Cardiac muscle cell (in vitro differentiated cells and primary cell): ENCODE measurements around the gene CBY2. TPM values are rescaled to one million over a fixed set of nuclear protein-coding genes. Genes with fewer than 3 reads are reported as not detected.

ENCODE experiments used
- DNase-seq, 2 donors: peaks; one replicate each; pipeline versions ENCODE4 v3.0.0 to v3.0.0-alpha.2; 2010 to 2017; ENCODE audit warnings: low read depth in 1 of 2, low spot score in 1 of 2
- H3K27ac ChIP-seq: fragments of 200-600 bp; sonication (generic); 2 replicates; pipeline ENCODE4 v1.5.1; 2016
- H3K27me3 ChIP-seq: fragments of 200-600 bp; sonication (generic); 2 replicates; pipeline ENCODE4 v1.6.0; 2016; ENCODE audit warnings: control low read depth
- H3K36me3 ChIP-seq: fragments of 200-600 bp; sonication (generic); 2 replicates; pipeline ENCODE4 v1.5.1; 2016; ENCODE audit warnings: control low read depth
- H3K4me1 ChIP-seq: fragments of 200-600 bp; sonication (generic); 2 replicates; pipeline ENCODE4 v1.8.1; 2017; ENCODE audit warnings: low read depth, mild to moderate bottlenecking, mixed run types
- H3K4me3 ChIP-seq: fragments of 200-600 bp; sonication (generic); 2 replicates; pipeline ENCODE4 v1.5.1; 2016; ENCODE audit warnings: mild to moderate bottlenecking
- H3K9me3 ChIP-seq: fragments of 200-600 bp; sonication (generic); 2 replicates; pipeline ENCODE4 v1.5.1; 2017; ENCODE audit warnings: low read depth, mild to moderate bottlenecking, control low read depth
- polyA plus RNA-seq: library from polyadenylated mRNA; unstranded; fragments of >200 nt; fragmentation: Nextera tagmentation; extraction: Ambion mirVana; gene quantifications from 2 replicates; pipeline ENCODE4 v1.2.1, GENCODE V29; 2016
- total RNA-seq: library from RNA; depleted of rRNA; stranded (reverse); fragments of >200 nt; gene quantifications from 2 replicates; pipeline ENCODE4 v1.2.3, GENCODE V29; 2016
- TF ChIP-seq, protein P1 (sequence below): IDR thresholded peaks from 2 replicates; pipeline ENCODE4 v1.5.1; 2012; ENCODE audit warnings: low read depth, mild to moderate bottlenecking, low read length

Gene CBY2
- total and polyA plus RNA-seq, 2 experiments from 2014 or later = 0.35 TPM; not detected in 1

DNA sequence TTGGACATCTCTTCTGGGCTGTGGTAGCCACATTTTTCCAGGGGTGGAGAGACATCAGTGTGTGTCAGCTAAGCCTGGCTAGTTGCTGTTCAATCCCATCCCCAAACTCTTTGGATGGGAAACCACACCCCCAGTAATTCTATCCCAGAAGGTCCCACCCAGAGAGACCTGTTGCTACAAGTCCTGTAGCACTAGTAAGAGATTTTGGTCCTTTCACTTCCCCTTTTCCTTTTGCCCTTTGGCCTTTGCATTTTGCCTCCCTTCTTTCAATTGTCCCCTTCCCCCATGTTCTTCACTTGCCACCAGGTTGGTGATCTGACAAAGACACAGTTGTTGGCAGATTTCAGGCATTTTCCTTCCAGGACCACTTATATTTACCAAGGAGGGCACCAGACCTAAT is 3.8 kb downstream of the CBY2 start:
- TF ChIP-seq, protein P1, sequence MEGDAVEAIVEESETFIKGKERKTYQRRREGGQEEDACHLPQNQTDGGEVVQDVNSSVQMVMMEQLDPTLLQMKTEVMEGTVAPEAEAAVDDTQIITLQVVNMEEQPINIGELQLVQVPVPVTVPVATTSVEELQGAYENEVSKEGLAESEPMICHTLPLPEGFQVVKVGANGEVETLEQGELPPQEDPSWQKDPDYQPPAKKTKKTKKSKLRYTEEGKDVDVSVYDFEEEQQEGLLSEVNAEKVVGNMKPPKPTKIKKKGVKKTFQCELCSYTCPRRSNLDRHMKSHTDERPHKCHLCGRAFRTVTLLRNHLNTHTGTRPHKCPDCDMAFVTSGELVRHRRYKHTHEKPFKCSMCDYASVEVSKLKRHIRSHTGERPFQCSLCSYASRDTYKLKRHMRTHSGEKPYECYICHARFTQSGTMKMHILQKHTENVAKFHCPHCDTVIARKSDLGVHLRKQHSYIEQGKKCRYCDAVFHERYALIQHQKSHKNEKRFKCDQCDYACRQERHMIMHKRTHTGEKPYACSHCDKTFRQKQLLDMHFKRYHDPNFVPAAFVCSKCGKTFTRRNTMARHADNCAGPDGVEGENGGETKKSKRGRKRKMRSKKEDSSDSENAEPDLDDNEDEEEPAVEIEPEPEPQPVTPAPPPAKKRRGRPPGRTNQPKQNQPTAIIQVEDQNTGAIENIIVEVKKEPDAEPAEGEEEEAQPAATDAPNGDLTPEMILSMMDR = no peak
- Histone ChIP-seq H3K9me3 (no peaks in the 10 kb centered on the region), H3K4me1 (no peaks in the 10 kb centered on the region), H3K27ac (no peak overlapping the region), H3K4me3 (no peak overlapping the region), H3K36me3 (no peaks in the 10 kb centered on the region), H3K27me3 (no peaks in the 10 kb centered on the region)
- DNase-seq = no peak

DNA sequence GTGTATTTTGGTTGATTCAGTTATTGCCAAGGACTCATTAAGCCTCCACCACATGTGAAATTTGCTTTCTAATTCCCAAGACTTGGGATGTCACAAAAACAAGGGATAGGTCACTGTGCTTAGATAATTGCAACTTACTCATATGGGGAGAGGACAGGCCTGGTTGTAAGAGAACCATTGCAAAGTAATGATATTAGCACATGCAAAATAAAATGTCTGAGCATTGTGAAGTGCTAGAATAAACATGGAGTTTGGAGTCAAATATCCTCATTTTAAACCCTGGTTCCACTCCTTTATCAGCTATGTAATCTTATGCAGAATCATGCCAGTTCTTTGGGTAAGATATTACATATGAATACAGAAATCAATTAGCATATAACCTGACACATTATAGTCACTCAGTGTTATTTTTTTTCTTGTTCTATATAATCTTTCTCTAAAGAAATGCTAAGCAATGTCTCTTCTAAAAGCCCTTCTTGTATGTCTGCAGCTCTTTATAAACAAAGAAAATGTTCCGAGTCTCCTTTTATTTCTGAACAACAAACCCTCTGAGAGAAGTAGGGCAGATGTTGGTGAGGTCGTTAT is 5.5 kb downstream of the CBY2 start:
- H3K4me1 ChIP-seq = no peaks in the 10 kb centered on the region
- no peaks in the 10 kb centered on the region for H3K27me3 ChIP-seq
- no peak overlapping the region for H3K27ac ChIP-seq
- no peak overlapping the region for H3K4me3 ChIP-seq
- TF ChIP-seq, protein P1 = no peak
- H3K9me3 ChIP-seq = no peaks in the 10 kb centered on the region
- no peak for DNase-seq
- no peaks in the 10 kb centered on the region for H3K36me3 ChIP-seq

DNA sequence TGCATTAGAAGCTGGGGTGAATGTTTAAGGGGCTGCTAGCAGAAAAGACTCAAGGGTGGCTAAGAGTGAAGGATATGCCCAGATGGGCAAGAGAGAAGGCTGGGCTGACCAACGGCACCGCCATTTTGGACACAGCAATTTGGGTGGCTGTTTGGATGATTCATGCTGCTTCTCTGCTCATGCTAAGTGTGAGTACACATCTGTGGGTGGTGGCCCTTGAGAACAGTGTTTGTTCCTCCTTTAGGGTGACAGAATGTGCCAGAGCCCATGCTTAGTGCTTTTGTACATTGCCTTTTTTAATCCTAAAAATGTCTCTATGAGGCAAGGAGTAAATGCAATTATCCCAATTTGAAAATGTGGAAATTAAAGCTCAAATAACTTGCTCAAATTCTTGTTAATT is 9.8 kb downstream of the CBY2 start:
- Histone ChIP-seq H3K9me3 (no peaks in the 10 kb centered on the region), H3K27me3 (no peaks in the 10 kb centered on the region), H3K27ac (no peak overlapping the region), H3K4me3 (no peak overlapping the region), H3K4me1 (no peaks in the 10 kb centered on the region), H3K36me3 (no peaks in the 10 kb centered on the region)
- TF ChIP-seq, protein P1 = no peak
- no peak for DNase-seq

DNA sequence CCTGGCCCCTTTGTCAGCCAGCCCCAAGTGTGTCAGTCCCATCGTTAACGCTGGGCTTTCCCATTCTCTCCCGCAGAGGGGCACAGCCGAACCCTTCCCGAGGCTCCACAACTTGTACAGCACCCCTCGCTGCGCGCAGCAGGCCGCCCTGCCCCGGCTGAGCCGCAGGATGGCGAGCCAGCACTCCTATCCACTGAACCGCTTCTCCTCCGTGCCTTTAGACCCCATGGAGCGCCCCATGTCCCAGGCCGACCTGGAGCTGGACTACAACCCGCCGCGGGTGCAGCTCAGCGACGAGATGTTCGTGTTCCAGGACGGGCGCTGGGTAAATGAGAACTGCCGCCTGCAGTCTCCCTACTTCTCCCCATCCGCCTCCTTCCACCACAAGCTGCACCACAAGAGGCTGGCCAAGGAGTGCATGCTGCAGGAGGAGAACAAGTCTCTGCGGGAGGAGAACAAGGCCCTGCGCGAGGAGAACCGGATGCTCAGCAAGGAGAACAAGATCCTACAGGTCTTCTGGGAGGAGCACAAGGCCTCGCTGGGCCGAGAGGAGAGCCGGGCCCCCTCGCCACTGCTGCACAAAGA is 11.1 kb downstream of the CBY2 start:
- H3K27me3 ChIP-seq = no peaks in the 10 kb centered on the region
- H3K4me1 ChIP-seq = no peaks in the 10 kb centered on the region
- no peak for DNase-seq
- no peaks in the 10 kb centered on the region for H3K36me3 ChIP-seq
- H3K27ac ChIP-seq = no peak overlapping the region
- H3K9me3 ChIP-seq = no peaks in the 10 kb centered on the region
- no peak overlapping the region for H3K4me3 ChIP-seq
- TF ChIP-seq, protein P1 = no peak

DNA sequence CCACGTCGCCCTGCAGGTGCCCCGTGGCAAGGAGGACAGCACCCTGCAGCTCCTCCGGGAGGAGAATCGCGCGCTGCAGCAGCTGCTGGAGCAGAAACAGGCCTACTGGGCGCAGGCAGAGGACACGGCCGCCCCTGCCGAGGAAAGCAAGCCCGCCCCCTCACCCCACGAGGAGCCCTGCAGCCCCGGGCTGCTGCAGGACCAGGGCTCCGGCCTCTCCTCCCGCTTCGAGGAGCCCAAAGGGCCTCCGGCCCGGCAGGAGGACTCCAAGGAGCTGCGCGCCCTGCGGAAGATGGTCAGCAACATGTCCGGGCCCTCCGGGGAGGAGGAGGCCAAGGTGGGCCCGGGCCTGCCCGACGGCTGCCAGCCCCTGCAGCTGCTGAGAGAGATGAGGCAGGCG is 11.6 kb downstream of the CBY2 start:
- no peaks in the 10 kb centered on the region for H3K36me3 ChIP-seq
- no peak for DNase-seq
- no peaks in the 10 kb centered on the region for H3K9me3 ChIP-seq
- no peak overlapping the region for H3K27ac ChIP-seq
- no peaks in the 10 kb centered on the region for H3K27me3 ChIP-seq
- TF ChIP-seq, protein P1 = no peak
- H3K4me3 ChIP-seq = no peak overlapping the region
- H3K4me1 ChIP-seq = no peaks in the 10 kb centered on the region

DNA sequence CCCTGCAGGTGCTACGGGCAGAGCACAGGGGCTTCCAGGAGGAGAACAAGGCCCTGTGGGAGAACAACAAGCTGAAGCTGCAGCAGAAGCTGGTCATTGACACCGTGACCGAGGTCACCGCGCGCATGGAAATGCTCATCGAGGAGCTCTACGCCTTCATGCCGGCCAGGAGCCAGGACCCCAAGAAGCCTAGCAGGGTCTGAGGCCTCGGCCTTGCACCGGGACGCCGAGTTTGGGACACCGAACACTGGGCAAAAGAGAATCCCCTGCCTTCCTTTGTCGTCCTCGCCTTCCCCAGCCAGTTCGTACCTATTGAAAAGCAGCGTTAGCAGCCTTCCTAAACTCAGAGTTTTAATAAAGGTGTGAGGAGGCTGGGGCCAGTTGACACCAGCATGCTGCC is 12.1 kb downstream of the CBY2 start:
- H3K4me3 ChIP-seq = no peak overlapping the region
- no peak for DNase-seq
- no peaks in the 10 kb centered on the region for H3K27me3 ChIP-seq

More for the DNA sequence above, 12.1 kb downstream of the CBY2 start:
- H3K9me3 ChIP-seq = no peaks in the 10 kb centered on the region
- no peaks in the 10 kb centered on the region for H3K4me1 ChIP-seq
- H3K27ac ChIP-seq = no peak overlapping the region
- TF ChIP-seq, protein P1 = no peak
- no peaks in the 10 kb centered on the region for H3K36me3 ChIP-seq
